ENCODE results near the gene DND1.
A peak's percentile ranks its signal among the peaks of the same experiment; 100 is the strongest.
"Not testable (repeated sequence)": the region's sequence is repeated elsewhere in the genome, so short reads cannot be mapped to it uniquely, and the experiment has no call there.

Gene DND1
- 1.2 to 2.2 (median 2.1) reads per million in 3 experiments for total RNA-seq

DNA sequence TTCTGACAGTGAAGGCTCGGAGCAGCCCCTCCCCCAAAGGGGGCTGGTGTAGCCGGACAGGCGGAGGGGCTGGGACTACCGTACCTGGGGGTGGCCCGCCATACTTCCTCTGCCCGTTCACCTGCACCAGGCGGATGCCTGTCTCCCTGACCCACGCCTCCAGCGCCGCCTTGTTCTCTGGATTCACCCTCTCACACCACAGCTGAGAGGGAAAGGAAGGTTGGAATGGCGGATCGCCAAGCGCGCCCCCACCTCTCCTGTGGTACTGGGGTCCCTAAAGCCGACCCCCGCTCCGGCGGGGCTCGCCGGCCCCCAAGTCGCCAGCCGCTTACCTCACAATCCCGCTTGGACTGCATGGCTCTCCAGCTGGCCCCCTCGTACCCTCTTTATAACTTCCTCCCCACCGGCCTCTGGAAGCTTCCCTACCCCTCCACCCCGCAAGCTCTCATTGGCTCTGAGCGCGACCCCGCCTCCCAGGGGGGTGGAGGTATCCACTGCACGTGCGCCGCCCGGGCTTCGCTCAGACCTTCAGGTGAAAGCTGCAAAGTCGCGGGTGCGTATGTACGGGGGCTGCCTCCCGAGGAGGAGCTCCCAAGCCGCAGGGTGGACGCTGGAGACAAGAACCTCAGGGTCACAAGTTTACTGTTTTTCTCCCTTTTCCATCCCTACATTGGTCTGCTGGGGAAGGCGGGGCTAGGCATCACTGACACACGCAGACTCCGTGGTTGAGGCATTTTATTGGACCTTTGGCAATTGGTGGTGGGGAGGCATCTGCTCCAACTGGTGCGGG lies at the start of gene DND1:
Gene DND1, minus strand, starts transcription at position 390 of the 790 bp plus-strand sequence. Its CDS starts 34 bp downstream, at position 356.
- no peak for DNase-seq

GRCh38 chr5:140721395-140721794 lies 48.0 kb upstream of the DND1 start:
- not testable (repeated sequence) for DNase-seq

GRCh38 chr5:140720738-140721137 lies 47.4 kb upstream of the DND1 start:
- DNase-seq: not testable (repeated sequence)

GRCh38 chr5:140718266-140718592 lies 44.9 kb upstream of the DND1 start:
- DNase-seq: no peak

DNA sequence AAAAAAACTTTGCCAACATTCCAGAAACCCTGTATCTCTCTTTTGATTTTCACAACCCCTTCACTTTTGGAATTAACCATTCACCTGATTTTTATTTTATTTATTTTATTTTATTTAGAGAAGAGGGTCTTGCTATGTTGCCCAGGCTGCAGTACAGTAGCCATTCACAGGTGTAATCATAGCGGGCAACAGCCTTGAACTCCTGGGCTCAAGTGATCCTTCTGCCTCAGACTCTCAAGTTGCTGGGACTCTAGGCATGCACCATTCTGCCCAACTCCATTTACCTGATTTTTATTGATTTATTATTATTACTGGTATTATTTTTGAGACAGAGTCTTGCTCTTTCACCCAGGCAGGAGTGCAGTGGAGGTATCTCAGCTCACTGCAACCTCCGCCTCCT lies 42.9 kb upstream of the DND1 start:
- DNase-seq: not testable (repeated sequence)

GRCh38 chr5:140713562-140714094 lies 40.3 kb upstream of the DND1 start:
- DNase-seq: no peak

GRCh38 chr5:140711794-140712193 lies 38.4 kb upstream of the DND1 start:
- DNase-seq: no peak

DNA sequence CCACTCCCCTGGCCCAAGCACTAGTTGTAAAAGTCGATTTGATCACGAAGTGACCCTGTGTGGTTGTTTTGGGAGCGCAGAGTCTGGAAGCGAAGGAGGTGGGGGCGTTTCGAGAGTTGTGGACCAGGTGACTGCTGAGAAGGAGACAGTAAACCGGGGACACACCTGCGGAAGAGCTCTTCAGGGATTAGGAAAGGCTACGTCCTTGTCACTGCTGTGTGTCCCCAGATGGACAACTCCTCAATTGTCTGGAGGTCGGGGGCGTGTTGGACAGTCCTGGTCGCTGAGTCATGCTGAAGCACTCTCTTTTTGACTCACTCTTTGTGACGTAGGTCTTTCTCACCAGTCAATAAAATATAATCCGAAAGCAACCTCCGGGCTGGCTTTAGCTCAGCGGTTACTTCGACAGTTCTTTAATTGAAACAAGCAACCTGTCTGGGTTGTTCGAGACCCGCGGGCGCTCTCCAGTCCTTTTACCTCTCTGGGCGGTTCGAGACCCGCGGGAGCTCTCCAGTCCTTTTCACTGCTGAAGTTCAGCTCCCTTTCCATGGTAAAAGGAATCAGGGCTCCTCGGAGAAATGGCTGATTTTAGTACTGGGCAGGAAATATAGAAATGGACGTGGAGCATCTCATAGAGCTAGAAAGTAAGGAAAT lies 37.6 kb upstream of the DND1 start:
- peak; percentile 93 for DNase-seq

- not testable (repeated sequence) for DNase-seq
Observed at GRCh38 chr5:140708787-140709186, 35.4 kb upstream of the DND1 start.

DNA sequence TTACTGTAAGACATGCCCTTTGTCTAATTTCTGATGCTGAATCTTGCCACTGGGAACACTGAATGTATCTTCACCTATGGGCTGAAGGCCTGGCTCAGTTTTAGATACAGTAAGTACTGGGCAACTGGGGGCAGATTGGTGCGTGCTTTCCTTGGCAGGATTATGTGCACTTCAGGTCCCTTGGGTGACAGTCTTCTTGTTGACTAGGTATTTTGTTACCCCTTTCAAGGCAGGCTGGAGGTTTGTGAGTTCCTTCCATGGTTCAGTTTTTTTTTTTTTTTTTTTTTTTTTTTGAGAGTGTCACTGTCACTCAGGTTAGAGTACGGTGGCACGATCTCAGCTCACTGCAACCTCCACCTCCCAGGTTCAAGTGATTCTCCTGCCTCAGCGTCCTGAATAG lies 34.4 kb upstream of the DND1 start:
- no peak for DNase-seq

GRCh38 chr5:140700177-140701144 lies 27.1 kb upstream of the DND1 start, which contains the start of gene ZMAT2:
ZMAT2 (plus strand) TSS chr5:140700447; CDS start chr5:140700461, 14 bp downstream.
- DNase-seq: peak; percentile 94

DNA sequence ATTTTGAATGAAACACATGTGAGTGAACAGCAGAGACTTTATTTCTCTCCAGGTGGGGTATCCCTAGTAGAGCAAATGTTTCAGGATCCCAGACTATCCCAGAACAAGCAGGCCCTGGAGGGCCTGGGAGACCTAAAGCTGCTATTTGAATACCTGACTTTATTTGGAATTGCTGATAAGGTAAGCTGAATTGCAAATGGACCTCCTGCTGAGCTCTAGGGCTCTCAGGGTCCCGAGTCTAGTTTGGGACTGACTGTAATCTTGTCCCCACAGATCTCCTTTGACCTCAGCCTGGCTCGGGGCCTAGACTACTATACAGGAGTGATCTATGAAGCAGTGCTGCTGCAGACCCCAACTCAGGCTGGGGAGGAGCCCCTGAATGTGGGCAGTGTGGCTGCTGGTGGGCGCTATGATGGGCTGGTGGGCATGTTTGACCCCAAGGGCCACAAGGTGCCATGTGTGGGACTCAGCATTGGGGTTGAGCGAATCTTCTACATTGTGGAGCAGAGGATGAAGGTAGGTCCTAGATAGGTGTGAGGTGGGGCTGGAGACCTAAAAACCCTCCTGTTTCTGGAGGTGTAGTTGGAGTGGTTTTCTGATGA lies 23.6 kb upstream of the DND1 start:
- no peak for DNase-seq

GRCh38 chr5:140694276-140694675 lies 20.9 kb upstream of the DND1 start:
- no peak for DNase-seq

GRCh38 chr5:140690941-140691924 lies 17.9 kb upstream of the DND1 start, which contains the start of the genes HARS1 and HARS2:
HARS1 (minus strand) TSS chr5:140691370; CDS start chr5:140691304, 66 bp downstream.
HARS2 (plus strand) TSS chr5:140691455; CDS start chr5:140691649, 194 bp downstream.
- DNase-seq: peak; percentile 74

DNA sequence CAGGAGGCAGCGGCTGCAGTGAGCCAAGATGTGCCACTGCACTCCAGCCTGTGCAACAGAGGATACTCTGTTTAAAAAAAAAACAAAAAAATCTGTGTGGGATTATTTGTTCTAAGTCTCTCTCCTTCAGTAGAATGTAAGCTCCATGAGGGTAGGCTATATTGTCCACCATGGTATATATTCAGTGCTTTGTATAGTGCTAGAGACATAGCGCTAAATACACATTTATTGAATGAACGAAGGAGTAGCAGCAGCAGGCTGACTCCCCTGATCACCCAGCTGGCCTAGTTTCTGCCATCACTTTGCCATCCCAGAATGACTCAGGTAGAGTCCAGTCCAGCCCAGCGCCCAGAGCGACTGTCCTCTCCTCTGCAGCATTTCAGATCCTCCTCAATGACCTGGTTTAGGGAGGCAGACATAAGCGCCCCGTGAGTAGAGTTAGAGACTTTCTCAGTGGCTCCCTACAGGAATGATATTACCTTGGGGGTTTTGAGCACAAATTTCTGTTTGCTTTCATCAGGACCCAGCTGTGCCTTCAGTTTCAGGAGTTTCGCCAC lies 17.1 kb upstream of the DND1 start:
- DNase-seq: no peak

DNA sequence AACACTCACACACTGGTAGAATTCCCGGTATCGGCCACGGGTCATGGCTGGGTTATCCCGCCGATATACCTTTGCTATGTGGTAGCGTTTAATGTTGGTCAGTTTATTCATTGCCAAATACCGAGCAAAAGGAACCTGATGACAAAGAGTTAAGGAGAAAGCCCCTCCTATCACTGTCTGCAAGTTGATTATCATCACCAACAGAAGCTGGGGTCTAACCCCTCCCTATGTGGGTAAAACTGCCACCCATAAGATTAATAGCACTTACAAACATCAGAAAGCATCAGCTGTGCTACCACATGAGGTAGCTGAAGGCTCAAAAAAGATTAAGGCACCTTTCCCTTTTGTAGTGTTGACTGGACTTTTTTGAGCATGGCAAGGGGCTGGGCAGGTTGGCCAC lies 5.6 kb upstream of the DND1 start:
- no peak for DNase-seq

DNA sequence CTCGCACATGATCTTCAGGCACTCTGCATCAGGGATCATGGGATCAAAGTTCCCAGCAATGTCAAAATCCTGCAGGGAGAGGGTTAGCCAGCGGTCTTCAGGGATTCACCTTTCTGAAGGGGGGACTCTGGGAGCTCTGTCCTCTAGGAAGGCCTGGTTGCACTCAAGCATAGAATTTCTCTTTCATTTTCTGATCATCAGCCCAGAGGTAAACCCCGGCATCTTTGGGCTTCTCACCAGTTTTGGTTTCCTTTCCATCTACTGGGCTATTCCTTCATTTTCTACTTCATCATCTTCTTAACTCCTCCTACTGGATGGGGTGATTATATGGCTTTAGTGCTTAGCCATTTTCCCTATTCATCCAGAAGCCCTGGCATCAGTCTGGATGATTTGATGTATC lies 4.6 kb upstream of the DND1 start:
- DNase-seq: no peak

GRCh38 chr5:140674629-140675028 lies 1.3 kb upstream of the DND1 start:
- no peak for DNase-seq

DNA sequence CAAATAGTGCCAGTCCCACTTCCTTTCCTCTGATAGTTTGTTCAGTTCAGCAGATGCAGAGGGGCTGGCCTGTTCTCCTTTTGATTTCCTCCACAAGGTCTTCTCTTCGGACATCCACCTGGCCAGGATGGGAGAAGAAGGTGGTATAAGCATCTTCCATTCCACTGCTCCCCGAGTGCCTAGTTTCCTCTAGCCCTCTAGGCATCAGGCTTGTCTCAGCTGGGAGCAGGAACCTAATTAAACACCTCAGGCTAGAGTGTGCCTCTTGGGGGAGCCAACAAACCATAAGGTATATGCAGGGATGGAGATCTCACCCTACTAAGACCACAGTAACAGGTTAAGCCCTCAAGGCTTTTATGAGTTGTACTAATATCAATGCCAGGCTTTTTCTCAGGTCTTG lies 835 bp upstream of the DND1 start:
- DNase-seq: no peak

DNA sequence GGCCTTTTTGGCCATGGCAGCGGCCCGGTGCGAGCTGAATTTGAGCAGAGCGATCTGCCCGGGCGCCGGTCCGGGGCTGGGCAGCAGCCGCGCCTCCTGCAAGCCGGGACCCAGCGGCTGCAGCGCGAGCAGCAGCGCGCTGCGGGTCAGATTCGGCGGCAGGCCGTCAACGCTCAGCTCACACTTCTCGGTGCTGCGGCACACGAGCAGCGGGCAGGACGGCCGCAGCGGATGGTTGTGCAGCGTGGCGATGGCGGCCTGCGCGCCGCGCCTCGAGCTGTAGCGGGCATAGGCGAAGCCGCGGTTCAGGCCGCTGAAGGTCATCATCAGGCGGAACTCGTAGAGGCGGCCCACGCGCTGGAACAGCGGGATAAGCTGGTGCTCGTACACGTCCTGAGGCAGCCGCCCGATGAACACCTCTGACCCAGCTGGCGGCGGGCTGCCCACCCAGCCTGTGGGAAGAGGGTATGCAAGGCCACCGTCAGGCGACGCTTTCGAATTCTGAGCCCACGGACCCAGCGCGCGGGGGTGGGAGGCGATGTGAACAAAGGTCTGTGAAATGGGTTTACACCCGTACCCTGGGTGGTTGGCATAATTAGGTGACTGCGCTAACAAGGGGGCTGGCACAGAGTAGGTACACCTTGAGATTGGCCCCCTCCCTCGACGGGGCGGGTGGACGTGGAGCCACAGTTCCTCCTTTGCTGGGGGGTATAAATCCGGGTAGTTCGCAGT lies 755 bp downstream of the DND1 start:
- no peak for DNase-seq

Measured in central memory CD4-positive, alpha-beta T cell (primary cell).